Measurements from ENCODE around the gene PRR29. TPM values are rescaled to one million over a fixed set of nuclear protein-coding genes. Genes with fewer than 3 reads are reported as not detected.
A peak's percentile ranks its signal among the peaks of the same experiment; 100 is the strongest.

Gene PRR29
- 0.14 and 0.18 TPM in 2 replicates for total RNA-seq

DNA sequence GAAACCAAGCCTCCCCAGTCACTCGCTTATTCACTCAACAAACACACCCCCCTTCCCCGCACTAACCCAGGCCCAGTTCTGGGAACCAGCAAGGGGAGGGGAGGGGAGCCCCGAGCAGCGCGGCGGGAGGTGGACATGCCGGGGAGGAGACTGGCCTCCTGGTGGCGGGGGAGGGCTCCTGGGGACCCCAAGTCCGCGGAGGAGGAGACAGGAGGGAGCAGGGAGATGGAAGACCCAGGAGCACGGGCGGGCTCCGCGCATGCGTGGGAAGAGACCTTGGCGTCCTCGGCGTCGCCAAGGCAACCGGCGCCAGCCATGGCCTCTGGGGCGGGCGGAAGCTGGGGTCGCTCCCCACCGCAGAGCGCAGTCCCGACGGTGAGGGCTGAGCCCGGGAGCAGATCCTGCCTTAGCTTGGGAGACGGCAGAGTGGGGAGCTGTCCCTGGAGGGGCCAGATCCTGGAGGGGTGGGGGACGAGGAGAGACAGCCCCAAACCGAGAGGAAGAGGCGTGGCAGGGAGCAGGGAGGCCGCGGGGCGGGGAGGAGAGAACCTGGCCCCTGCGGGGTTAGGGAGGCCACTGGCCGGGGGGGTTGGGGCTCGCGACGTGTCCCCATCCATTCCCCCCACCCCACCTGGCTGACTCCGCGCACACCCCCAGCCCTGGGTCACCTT is at the start of gene PRR29:
Gene PRR29, plus strand, starts transcription at position 302 of the 671 bp plus-strand sequence. Its CDS starts 14 bp downstream, at position 316.
- peaks cover 23% of the 10 kb centered on the region for H3K27me3 Mint-ChIP-seq (ENCODE audit: low read depth)
- intact Hi-C loops (cut with micrococcal nuclease): loop anchor here (2.0 to 10.0 kb wide), 2 partner anchors 19 to 153 kb away; partner anchors contain the start of gene SMARCD2
- H3K27ac Mint-ChIP-seq: no peak within 1 kb of the TSS

DNA sequence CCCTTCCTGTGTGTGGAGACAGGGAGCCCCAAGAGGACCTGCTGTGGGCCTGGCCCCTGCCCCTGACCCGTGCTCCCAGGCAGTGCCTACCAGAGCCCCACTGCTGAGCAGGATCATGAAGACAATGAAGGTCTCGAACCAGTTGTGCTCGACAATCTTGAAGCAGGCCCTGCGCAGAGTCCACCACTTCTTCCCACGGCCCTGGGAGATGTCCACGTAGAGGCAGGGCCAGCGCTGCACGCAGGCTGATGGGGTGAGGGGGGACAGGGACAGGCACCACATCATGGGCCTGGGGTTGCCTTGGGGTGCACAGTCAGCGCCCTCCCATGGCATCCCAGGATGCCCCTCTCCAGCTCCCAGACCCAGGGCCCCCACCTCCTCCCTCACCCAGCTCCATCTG is 49.6 kb upstream of the PRR29 start:
- DNase-seq (ENCODE audit: low spot score): no peak
- Mint-ChIP-seq H3K4me3 (ENCODE audit: low read depth) (no peak overlapping the region), H3K9me3 (no peaks in the 10 kb centered on the region), H3K27me3 (ENCODE audit: low read depth) (no peaks in the 10 kb centered on the region), H3K27ac (no peak overlapping the region), H3K36me3 (ENCODE audit: low read depth) (no peaks in the 10 kb centered on the region), H3K4me1 (ENCODE audit: low read depth) (peaks cover 14% of the 10 kb centered on the region)
- intact Hi-C loops (cut with micrococcal nuclease): loop anchor here (5.0 kb wide), 2 partner anchors 39 to 69 kb away; no protein-coding TSS in a partner anchor

More for the DNA sequence above, at the start of gene PRR29:
- H3K4me3 Mint-ChIP-seq (ENCODE audit: low read depth): peak within 1 kb of the TSS; percentile 85
- peak; percentile 68 for DNase-seq (ENCODE audit: low spot score)
- H3K4me1 Mint-ChIP-seq (ENCODE audit: low read depth): peaks cover 27% of the 10 kb centered on the region
- peaks cover 3% of the 10 kb centered on the region for H3K36me3 Mint-ChIP-seq (ENCODE audit: low read depth)
- no peaks in the 10 kb centered on the region for H3K9me3 Mint-ChIP-seq

DNA sequence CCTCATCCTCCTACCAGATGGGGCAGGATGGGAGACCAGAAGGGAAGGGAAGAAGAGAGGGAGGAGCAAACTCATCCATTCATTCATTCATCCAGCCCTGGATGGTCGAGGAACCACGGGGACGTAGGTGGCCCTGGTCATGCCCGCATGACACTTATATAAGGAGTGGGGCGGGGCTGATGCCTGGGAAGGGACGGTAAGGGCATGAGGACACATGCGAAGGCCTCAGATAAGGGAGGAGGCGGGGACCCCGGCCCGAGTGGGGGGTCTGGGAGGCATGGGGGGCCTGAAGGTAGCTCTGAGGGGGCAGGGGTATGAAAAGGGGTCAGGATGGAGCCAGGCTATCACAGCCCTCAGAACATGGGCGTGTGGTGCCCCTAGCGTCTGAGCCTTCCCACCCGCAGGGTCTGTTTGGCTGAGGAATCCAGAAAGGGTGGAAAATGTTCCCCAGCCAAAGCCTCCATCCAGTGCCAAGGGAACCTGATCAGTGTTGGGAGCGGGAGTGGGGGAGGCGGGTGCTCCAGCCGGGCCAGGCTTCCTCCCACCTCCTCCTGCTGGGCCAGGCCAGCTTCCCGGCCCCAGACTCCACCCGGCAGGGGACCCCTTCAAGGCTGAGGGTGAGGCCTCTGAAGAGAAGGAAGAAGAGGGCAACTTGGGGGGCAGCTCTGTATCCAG is 48.4 kb upstream of the PRR29 start:
- intact Hi-C loops (cut with micrococcal nuclease): loop anchor here (5.0 kb wide), 2 partner anchors 38 to 68 kb away; no protein-coding TSS in a partner anchor
- Mint-ChIP-seq H3K4me1 (ENCODE audit: low read depth) (peaks cover 22% of the 10 kb centered on the region), H3K27me3 (ENCODE audit: low read depth) (no peaks in the 10 kb centered on the region), H3K27ac (no peak overlapping the region), H3K36me3 (ENCODE audit: low read depth) (no peaks in the 10 kb centered on the region), H3K9me3 (no peaks in the 10 kb centered on the region), H3K4me3 (ENCODE audit: low read depth) (no peak overlapping the region)
- DNase-seq (ENCODE audit: low spot score): no peak

DNA sequence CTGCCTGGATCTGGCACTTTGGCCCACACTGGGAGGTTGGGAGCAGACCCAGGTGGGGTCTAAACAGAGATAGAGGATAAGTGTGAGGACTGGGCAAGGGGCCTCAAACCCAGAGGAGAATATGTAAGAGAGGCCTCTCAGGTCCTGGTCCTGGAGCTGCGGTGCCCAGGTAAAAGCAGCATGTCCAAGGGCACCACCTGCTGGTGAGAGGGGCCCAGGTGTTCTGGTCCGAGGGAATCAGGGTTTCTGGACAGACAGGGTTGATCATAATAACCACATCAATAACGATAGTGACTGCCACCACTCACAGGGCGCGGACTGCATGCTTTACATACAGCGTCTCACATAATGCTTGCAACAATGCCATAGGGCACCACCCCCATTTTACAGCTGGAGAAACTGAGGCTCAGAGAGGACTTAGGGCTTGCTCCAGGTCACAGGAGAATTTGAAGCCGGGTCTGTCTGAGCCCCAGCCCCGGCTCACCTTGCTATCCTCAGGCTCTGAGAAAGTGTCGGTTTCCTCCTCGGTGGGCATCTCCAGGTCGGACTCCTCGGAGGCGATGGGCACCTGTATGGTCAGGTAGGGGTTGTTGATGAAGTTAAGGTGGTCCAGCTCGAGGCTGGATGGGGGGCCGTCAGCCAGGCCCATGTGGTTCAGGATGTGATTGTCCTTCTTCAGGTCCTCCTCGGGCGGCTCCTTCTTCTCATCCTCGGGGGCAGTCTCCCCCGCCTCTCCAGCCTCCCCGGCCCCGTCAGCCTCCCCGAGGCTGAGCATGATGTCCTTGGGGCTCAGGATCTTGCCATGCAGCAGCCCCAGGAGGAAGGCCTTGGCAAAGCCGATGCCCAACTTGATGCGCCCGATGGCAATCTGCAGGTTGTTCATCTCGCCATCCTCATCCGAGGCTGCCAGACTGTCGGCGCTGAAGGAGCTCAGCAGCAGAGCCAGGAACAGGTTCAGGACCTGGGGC is 46.9 kb upstream of the PRR29 start:
- no peaks in the 10 kb centered on the region for H3K36me3 Mint-ChIP-seq (ENCODE audit: low read depth)
- DNase-seq (ENCODE audit: low spot score): no peak
- intact Hi-C loops (cut with micrococcal nuclease): no loop called here
- H3K9me3 Mint-ChIP-seq: no peaks in the 10 kb centered on the region
- peaks cover 18% of the 10 kb centered on the region for H3K4me1 Mint-ChIP-seq (ENCODE audit: low read depth)
- no peak overlapping the region for H3K4me3 Mint-ChIP-seq (ENCODE audit: low read depth)
- no peaks in the 10 kb centered on the region for H3K27me3 Mint-ChIP-seq (ENCODE audit: low read depth)
- H3K27ac Mint-ChIP-seq: no peak overlapping the region

DNA sequence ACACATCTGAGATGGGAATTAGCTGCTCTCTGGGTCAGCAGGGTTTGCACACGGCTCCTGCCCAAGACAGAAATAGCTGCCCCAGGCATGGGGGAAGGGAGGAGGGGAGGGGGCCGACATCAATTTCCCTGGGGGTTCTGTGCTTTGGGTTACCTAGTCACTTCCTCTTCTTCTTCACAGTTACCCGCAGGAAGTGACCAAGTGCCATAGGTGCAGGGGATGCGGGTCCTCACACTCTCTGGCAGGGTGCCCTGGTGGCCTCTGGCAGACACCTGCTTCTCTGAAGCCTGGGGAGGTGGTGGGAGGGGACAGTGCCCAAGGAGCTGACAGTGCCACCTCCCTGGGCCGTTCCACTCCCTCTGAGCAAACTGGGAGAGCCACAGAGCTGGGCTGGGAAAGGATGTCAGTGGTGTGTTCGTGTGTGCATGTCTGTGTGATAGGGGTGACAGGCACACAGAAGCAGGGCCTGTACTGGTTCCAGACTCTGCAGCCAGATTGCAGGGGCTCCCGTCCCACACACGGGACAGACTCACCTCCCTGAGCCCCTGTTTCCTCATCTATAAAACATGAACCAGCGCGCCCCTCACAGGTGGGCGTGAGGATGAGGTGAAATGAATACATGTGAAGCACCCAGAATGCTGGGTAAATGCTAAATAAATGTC is 43.6 kb upstream of the PRR29 start:
- Mint-ChIP-seq H3K4me3 (ENCODE audit: low read depth) (no peak overlapping the region), H3K4me1 (ENCODE audit: low read depth) (peaks cover 13% of the 10 kb centered on the region)

DNA sequence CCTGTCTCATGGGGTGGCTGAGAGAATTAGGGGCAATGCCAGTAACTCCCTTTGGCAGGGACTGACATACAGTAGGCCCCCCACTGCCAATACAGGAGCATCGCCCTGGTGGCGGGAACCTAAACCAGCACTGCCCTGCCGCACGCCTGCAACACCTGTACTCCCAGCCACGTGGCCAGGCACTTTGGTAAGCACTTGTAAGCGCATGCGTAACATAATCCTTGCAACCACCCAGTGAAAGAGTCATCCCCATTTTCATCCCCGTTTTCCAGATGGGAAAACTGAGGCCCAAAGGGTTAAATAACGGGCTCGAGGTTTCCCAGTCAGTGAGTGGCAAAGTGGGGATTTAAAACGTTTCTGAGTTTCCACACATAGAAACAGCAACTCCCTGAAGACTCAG is 42.9 kb upstream of the PRR29 start:
- Mint-ChIP-seq H3K9me3 (no peaks in the 10 kb centered on the region), H3K4me1 (ENCODE audit: low read depth) (peaks cover 13% of the 10 kb centered on the region), H3K27me3 (ENCODE audit: low read depth) (no peaks in the 10 kb centered on the region), H3K36me3 (ENCODE audit: low read depth) (no peaks in the 10 kb centered on the region), H3K27ac (no peak overlapping the region), H3K4me3 (ENCODE audit: low read depth) (no peak overlapping the region)
- DNase-seq (ENCODE audit: low spot score): no peak
- intact Hi-C loops (cut with micrococcal nuclease): no loop called here

More for the DNA sequence above, 43.6 kb upstream of the PRR29 start:
- no peaks in the 10 kb centered on the region for H3K36me3 Mint-ChIP-seq (ENCODE audit: low read depth)
- no peaks in the 10 kb centered on the region for H3K9me3 Mint-ChIP-seq
- intact Hi-C loops (cut with micrococcal nuclease): no loop called here
- H3K27me3 Mint-ChIP-seq (ENCODE audit: low read depth): no peaks in the 10 kb centered on the region
- DNase-seq (ENCODE audit: low spot score): no peak
- H3K27ac Mint-ChIP-seq: peak overlapping the region; percentile 79

DNA sequence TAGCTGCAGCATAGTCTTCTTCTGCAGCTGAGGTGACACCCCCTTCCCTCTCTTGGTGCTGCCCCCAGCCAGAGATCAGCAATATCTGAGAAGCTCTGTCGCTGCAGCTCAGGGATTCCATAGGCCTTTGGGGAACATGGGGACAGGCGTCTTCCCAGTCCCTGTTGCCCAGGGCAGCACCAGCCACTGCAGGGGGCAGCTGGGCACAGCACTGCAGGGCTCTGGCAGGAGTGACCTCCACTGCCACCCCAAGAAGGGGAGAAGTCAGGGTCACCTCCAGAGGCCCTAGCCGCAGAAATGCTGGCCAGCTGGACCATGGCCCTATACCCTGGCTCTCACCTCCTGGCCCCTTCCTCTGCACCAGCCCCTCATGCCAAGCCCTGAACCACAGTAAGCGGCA is 42.4 kb upstream of the PRR29 start:
- no peak overlapping the region for H3K4me3 Mint-ChIP-seq (ENCODE audit: low read depth)
- H3K9me3 Mint-ChIP-seq: no peaks in the 10 kb centered on the region
- H3K4me1 Mint-ChIP-seq (ENCODE audit: low read depth): peaks cover 13% of the 10 kb centered on the region
- H3K36me3 Mint-ChIP-seq (ENCODE audit: low read depth): no peaks in the 10 kb centered on the region
- no peaks in the 10 kb centered on the region for H3K27me3 Mint-ChIP-seq (ENCODE audit: low read depth)
- no peak overlapping the region for H3K27ac Mint-ChIP-seq
- no peak for DNase-seq (ENCODE audit: low spot score)
- intact Hi-C loops (cut with micrococcal nuclease): no loop called here

DNA sequence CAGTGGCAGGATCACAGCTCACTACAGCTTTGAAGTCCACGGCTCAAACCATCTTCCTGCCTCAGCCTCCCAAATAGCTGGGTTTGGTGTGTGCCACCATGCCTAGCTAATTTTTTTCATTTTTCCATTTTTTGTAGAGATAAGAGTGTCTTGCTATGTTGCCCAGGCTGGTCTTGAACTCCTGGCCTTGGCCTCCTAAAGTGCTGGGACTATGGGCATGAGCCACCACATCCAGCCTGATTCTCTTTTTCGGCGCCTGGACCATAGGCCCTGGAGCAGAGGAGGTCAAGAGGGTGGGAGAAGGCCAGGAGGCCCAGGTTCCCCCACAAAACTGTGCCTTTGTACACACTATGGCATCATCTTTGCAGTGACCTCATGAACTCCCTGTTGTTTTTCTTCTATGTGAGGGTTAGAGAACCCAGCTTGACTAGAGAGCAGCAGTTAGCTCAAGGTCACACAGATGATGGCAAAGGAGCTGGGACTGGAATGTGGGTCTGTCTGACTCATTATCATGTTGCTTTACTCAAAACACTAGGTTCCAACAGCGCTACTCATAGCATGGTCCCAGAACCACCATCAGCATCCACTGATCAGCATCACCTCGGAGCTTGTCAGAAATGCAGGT is 41.7 kb upstream of the PRR29 start:
- Mint-ChIP-seq H3K4me3 (ENCODE audit: low read depth) (no peak overlapping the region), H3K9me3 (no peaks in the 10 kb centered on the region), H3K4me1 (ENCODE audit: low read depth) (peaks cover 15% of the 10 kb centered on the region), H3K27me3 (ENCODE audit: low read depth) (no peaks in the 10 kb centered on the region), H3K27ac (no peak overlapping the region), H3K36me3 (ENCODE audit: low read depth) (no peaks in the 10 kb centered on the region)
- no peak for DNase-seq (ENCODE audit: low spot score)
- intact Hi-C loops (cut with micrococcal nuclease): no loop called here

DNA sequence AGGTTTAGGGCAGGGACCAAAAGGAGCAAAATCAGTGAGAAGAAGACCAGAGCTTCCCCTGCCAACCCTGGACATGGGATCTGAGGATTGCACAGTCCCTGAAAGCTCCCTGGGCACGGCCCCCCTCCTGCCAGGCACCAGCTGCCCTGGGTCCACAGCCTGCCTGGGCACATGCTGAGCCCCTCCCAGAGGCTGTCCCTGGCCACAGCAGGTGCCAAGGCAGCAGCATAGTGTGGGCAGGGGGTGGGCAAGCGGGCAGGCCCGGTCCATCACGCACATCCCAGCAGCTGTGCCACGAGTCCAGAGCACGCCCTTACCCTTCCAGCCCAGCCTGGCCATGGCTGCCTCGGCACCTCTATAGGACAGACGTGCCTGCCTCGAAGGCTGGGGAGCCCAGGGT is 38.1 kb upstream of the PRR29 start:
- Mint-ChIP-seq H3K27me3 (ENCODE audit: low read depth) (no peaks in the 10 kb centered on the region), H3K36me3 (ENCODE audit: low read depth) (no peaks in the 10 kb centered on the region), H3K27ac (no peak overlapping the region), H3K4me1 (ENCODE audit: low read depth) (peaks cover 7% of the 10 kb centered on the region), H3K9me3 (no peaks in the 10 kb centered on the region), H3K4me3 (ENCODE audit: low read depth) (no peak overlapping the region)
- intact Hi-C loops (cut with micrococcal nuclease): no loop called here
- no peak for DNase-seq (ENCODE audit: low spot score)

DNA sequence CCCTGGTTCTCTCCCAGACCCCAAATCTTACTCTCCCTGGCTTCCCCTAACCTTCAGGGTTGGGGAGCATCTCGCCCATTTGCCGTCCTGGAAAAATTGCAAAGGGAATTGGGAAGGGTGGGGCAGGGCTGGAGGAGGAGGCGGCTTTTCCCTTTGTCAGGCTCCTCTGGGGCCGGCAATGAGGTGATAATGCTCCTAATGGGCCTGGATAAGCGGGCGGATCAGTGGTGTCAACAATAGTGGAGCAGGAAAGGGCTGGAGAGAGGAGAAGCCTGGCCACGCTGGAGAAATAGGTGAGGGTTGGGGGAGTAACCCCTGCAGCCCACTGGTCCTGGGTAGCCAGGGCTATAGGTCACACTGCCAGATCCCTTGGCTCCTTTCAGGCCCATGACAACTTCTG is 37.7 kb upstream of the PRR29 start:
- H3K9me3 Mint-ChIP-seq: no peaks in the 10 kb centered on the region
- intact Hi-C loops (cut with micrococcal nuclease): no loop called here

DNA sequence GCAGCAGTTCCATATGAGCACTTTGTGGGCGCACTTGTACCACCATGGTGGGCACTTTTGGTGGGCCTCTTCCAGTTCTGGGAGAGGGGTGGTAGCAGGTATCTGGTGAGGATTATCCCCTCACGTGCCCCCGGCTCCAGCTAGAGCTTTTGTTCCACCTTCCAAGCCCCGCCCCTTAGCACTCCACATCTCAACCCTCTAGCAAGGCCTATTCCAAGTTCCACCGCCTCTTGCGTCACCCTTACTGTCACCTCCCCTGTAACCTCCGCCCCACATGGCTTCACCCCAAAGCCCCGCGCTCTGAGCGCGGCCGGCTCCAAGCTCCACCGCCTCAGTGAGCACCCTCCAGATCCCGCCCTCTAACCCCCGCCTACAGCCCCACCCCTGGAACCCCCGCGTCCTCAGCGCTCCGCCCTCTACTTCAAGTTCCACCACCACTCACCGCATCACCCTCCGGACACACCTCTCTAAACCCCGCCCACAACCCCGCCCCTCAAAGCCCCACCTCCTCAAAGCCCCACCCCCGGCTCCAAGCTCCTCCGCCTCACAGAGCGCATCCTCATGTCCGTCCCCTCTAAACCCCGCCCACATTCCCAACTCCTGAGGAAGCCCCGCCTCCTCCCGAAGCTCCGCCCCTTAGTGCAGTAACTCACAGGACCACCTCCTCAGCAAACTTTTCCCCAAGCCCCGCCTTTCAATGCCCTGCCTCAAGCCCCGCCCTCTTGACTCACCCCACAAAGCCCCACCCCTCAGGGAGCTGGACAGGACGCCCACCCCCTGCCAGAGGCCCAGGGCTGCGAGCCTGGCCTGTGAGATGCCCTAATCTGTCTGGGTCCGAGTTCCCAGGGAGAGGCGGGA is 36.6 kb upstream of the PRR29 start:
- H3K4me3 Mint-ChIP-seq (ENCODE audit: low read depth): peak overlapping the region; percentile 39
- intact Hi-C loops (cut with micrococcal nuclease): no loop called here

More for the DNA sequence above, 37.7 kb upstream of the PRR29 start:
- Mint-ChIP-seq H3K27ac (no peak overlapping the region), H3K4me3 (ENCODE audit: low read depth) (no peak overlapping the region), H3K4me1 (ENCODE audit: low read depth) (peaks cover 5% of the 10 kb centered on the region), H3K36me3 (ENCODE audit: low read depth) (no peaks in the 10 kb centered on the region), H3K27me3 (ENCODE audit: low read depth) (no peaks in the 10 kb centered on the region)
- DNase-seq (ENCODE audit: low spot score): no peak

More for the DNA sequence above, 36.6 kb upstream of the PRR29 start:
- DNase-seq (ENCODE audit: low spot score): peak; percentile 41
- Mint-ChIP-seq H3K27me3 (ENCODE audit: low read depth) (no peaks in the 10 kb centered on the region), H3K4me1 (ENCODE audit: low read depth) (peaks cover 6% of the 10 kb centered on the region), H3K36me3 (ENCODE audit: low read depth) (no peaks in the 10 kb centered on the region), H3K27ac (no peak overlapping the region), H3K9me3 (no peaks in the 10 kb centered on the region)

Data from activated T-helper 2 cell treated with anti-CD3 and anti-CD28 coated beads, Interferon-gamma antibody, Interleukin-2, Interleukin-4, amounts not matched to agents 10 μg/mL and 5 μg/mL and 100 μg/mL, durations not matched to agents 14 hours and 24 hours and 36 hours (primary cell).